H9 (cell line): ENCODE results near the gene RPP38. TPM values are rescaled to one million over a fixed set of nuclear protein-coding genes. Genes with fewer than 3 reads are reported as not detected.

Experiments used
- DNase-seq: peaks from one replicate; pipeline ENCODE4 v3.0.0-alpha.2; 2017
- H2AFZ ChIP-seq: one replicate; pipeline ENCODE4 v1.6.1; 2013; ENCODE audit warnings: mild to moderate bottlenecking, low read length, control low read depth, moderate library complexity
- H2AK5ac ChIP-seq: 2 replicates; pipeline ENCODE4 v1.6.1; 2013; ENCODE audit warnings: low read length, control low read depth, mixed read lengths; ENCODE audit not compliant: insufficient read length
- H2BK120ac ChIP-seq: one replicate; pipeline ENCODE4 v1.6.1; 2013; ENCODE audit warnings: low read depth, mild to moderate bottlenecking, low read length, control low read depth, inconsistent platforms; ENCODE audit not compliant: poor library complexity, severe bottlenecking
- H2BK12ac ChIP-seq: 2 replicates; pipeline ENCODE4 v1.6.1; 2013; ENCODE audit warnings: low read length, control low read depth, mixed read lengths, low read depth; ENCODE audit not compliant: insufficient read length
- H2BK15ac ChIP-seq: 2 replicates; pipeline ENCODE4 v1.6.1; 2013; ENCODE audit warnings: low read depth, low read length, control low read depth
- H2BK20ac ChIP-seq: one replicate; pipeline ENCODE4 v1.6.1; 2013; ENCODE audit warnings: low read depth, mild to moderate bottlenecking, low read length, control low read depth, inconsistent platforms; ENCODE audit not compliant: poor library complexity, severe bottlenecking
- H2BK5ac ChIP-seq: 2 replicates; pipeline ENCODE4 v1.6.1; 2013; ENCODE audit warnings: low read length, control low read depth, mixed read lengths; ENCODE audit not compliant: insufficient read length
- H3K14ac ChIP-seq: 2 replicates; pipeline ENCODE4 v1.6.1; 2013; ENCODE audit warnings: low read length, control low read depth; ENCODE audit not compliant: insufficient read depth
- H3K18ac ChIP-seq: 2 replicates; pipeline ENCODE4 v1.6.1; 2013; ENCODE audit warnings: low read depth, mild to moderate bottlenecking, mixed read lengths, low read length, control low read depth; ENCODE audit not compliant: insufficient read length
- H3K23ac ChIP-seq: 2 replicates; pipeline ENCODE4 v1.6.1; 2013; ENCODE audit warnings: low read length, control low read depth, mixed read lengths, low read depth; ENCODE audit not compliant: insufficient read length
- H3K23me2 ChIP-seq: 2 replicates; pipeline ENCODE4 v1.6.1; 2013; ENCODE audit warnings: low read depth, mild to moderate bottlenecking, mixed read lengths, low read length, control low read depth; ENCODE audit not compliant: insufficient read length, poor library complexity, severe bottlenecking
- H3K27ac ChIP-seq: 2 replicates; pipeline ENCODE4 v1.5.1; 2013; ENCODE audit warnings: low read length, control low read depth, mixed read lengths, low read depth; ENCODE audit not compliant: insufficient read length
- H3K27me3 ChIP-seq: 2 replicates; pipeline ENCODE4 v1.6.1; 2013; ENCODE audit warnings: low read length, control low read depth, inconsistent platforms; ENCODE audit not compliant: insufficient read depth
- H3K4ac ChIP-seq: 2 replicates; pipeline ENCODE4 v1.6.1; 2013; ENCODE audit warnings: low read depth, mild to moderate bottlenecking, control low read depth, inconsistent platforms, low read length, moderate library complexity
- H3K4me1 ChIP-seq: 2 replicates; pipeline ENCODE4 v1.6.1; 2013; ENCODE audit warnings: low read length, control low read depth, inconsistent platforms; ENCODE audit not compliant: insufficient read depth
- H3K4me2 ChIP-seq: 2 replicates; pipeline ENCODE4 v1.6.1; 2013; ENCODE audit warnings: low read length, control low read depth, mixed read lengths; ENCODE audit not compliant: insufficient read length, insufficient read depth
- H3K56ac ChIP-seq: 2 replicates; pipeline ENCODE4 v1.6.1; 2013; ENCODE audit warnings: low read depth, mild to moderate bottlenecking, mixed read lengths, low read length, control low read depth; ENCODE audit not compliant: insufficient read length
- H3K79me1 ChIP-seq: 2 replicates; pipeline ENCODE4 v1.6.1; 2013; ENCODE audit warnings: low read depth, mild to moderate bottlenecking, moderate library complexity, low read length, control low read depth, inconsistent platforms; ENCODE audit not compliant: insufficient read depth, poor library complexity, severe bottlenecking
- H3K79me2 ChIP-seq: 2 replicates; pipeline ENCODE4 v1.6.1; 2013; ENCODE audit warnings: low read length, control low read depth, inconsistent platforms; ENCODE audit not compliant: insufficient read depth
- H3K9ac ChIP-seq: 2 replicates; pipeline ENCODE4 v1.6.1; 2013; ENCODE audit warnings: low read length, control low read depth, mixed read lengths; ENCODE audit not compliant: insufficient read length; ENCODE audit errors: extremely low read depth
- H3K9me3 ChIP-seq: one replicate; pipeline ENCODE4 v1.6.1; 2013; ENCODE audit warnings: low read depth, low read length, inconsistent platforms; ENCODE audit not compliant: control insufficient read depth
- H3T11ph ChIP-seq: one replicate; pipeline ENCODE4 v1.6.1; 2013; ENCODE audit warnings: mild to moderate bottlenecking, low read length, control low read depth, inconsistent platforms
- H4K20me1 ChIP-seq: one replicate; pipeline ENCODE4 v1.6.1; 2013; ENCODE audit not compliant: control insufficient read depth, insufficient read length, insufficient read depth
- H4K5ac ChIP-seq: 2 replicates; pipeline ENCODE4 v1.6.1; 2013; ENCODE audit warnings: low read depth, mild to moderate bottlenecking, mixed read lengths, low read length, control low read depth; ENCODE audit not compliant: insufficient read length
- H4K8ac ChIP-seq: replicated peaks from 2 replicates; pipeline ENCODE4 v1.6.1; 2013; ENCODE audit warnings: low read length, control low read depth, mixed read lengths, low read depth; ENCODE audit not compliant: insufficient read length
- H4K91ac ChIP-seq: 2 replicates; pipeline ENCODE4 v1.6.1; 2013; ENCODE audit warnings: low read depth, mild to moderate bottlenecking, moderate library complexity, mixed read lengths, low read length, control low read depth; ENCODE audit not compliant: insufficient read length
- H3K27ac Mint-ChIP-seq, 3 experiments: 2 replicates in 2 of 3; 3 replicates in 1 of 3; pipeline ENCODE4 v1.8.0; 2020 to 2021; ENCODE audit warnings: mixed read lengths in 3 of 3, mild to moderate bottlenecking in 1 of 3, moderate library complexity in 1 of 3
- H3K27me3 Mint-ChIP-seq: 2 replicates; pipeline ENCODE4 v1.8.0; 2021; ENCODE audit warnings: low read depth, mild to moderate bottlenecking, moderate library complexity, mixed read lengths
- H3K36me3 Mint-ChIP-seq, 3 experiments: 2 replicates in 2 of 3; 3 replicates in 1 of 3; pipeline ENCODE4 v1.8.0; 2020 to 2021; ENCODE audit warnings: low read depth in 3 of 3, mixed read lengths in 3 of 3; ENCODE audit not compliant: insufficient read depth in 1 of 3
- H3K4me1 Mint-ChIP-seq, 2 experiments: 2 replicates each; pipeline ENCODE4 v1.8.0; 2020; ENCODE audit warnings: mixed read lengths in 2 of 2
- H3K4me3 Mint-ChIP-seq, 2 experiments: 2 replicates in 1 of 2; 3 replicates in 1 of 2; pipeline ENCODE4 v1.8.0; 2020 to 2021; ENCODE audit warnings: mild to moderate bottlenecking in 2 of 2, mixed read lengths in 2 of 2, moderate library complexity in 1 of 2
- H3K9me3 Mint-ChIP-seq, 2 experiments: 2 replicates in 1 of 2; 3 replicates in 1 of 2; pipeline ENCODE4 v1.8.0; 2020; ENCODE audit warnings: mild to moderate bottlenecking in 2 of 2, mixed read lengths in 2 of 2, moderate library complexity in 1 of 2
- WGBS: extraction: QIAGEN DNeasy Blood & Tissue Kit; methylation state at CpG from one replicate; pipeline ENCODE4 v1.1.7; 2013; ENCODE audit warnings: missing lambda C conversion rate, low lambda C conversion rate, mixed read lengths; ENCODE audit not compliant: insufficient read length; ENCODE audit errors: extremely low coverage; 5-methylcytosine and 5-hydroxymethylcytosine counted together
- total RNA-seq: library from RNA; stranded (reverse); gene quantifications from 2 replicates; pipeline ENCODE4 v1.2.1, GENCODE V29; 2021
- TF ChIP-seq, protein P1 (sequence below): fragments of 200-600 bp; sonication (generic); conservative IDR thresholded peaks from 3 replicates; pipeline ENCODE4 v1.8.0; 2021; ENCODE audit warnings: antibody characterized with exemption, mild to moderate bottlenecking

RPP38 gene
- total RNA-seq, 1 experiment from 2014 or later: 26.6 TPM

DNA sequence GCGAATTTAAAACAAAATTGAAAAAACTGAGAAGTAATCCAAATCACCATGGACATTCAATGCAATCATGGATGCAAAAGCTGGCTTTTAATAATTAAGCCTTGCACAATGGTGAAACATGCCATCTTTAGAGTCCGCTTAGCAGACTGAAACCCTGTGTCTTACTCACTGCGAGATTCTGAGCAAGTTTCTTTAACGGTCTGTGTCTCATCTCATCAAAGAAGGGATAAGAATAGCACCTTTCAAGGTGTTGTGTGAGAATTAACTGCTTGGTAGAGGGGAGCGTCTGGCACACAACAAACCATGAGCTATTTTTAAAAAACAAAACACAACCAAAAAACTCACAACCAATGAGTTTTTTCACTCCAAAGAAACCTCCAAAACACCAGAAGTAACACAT is 30.0 kb upstream of the RPP38 start:
- no peaks in the 10 kb centered on the region for H3K23me2 ChIP-seq
- no peak overlapping the region for H2BK20ac ChIP-seq
- no peak overlapping the region for H2BK5ac ChIP-seq
- H2BK12ac ChIP-seq: no peak overlapping the region
- H3K18ac ChIP-seq: no peak overlapping the region
- no peak for DNase-seq
- no peaks in the 10 kb centered on the region for H4K20me1 ChIP-seq
- no peak overlapping the region for H4K91ac ChIP-seq
- H3K27ac Mint-ChIP-seq: no peak overlapping the region
- H3K36me3 Mint-ChIP-seq: peaks cover under 1 to 12% (median 2%) of the 10 kb centered on the region in 3 experiments
- no peak overlapping the region for H3T11ph ChIP-seq
- H3K79me1 ChIP-seq: no peaks in the 10 kb centered on the region
- H3K14ac ChIP-seq: no peak overlapping the region
- no peaks in the 10 kb centered on the region for H3K4me1 Mint-ChIP-seq
- WGBS: no CpG with 5 or more reads among the region's 5 CpGs
- H3K4me1 ChIP-seq: no peaks in the 10 kb centered on the region
- no peak overlapping the region for H3K4me2 ChIP-seq
- no peak overlapping the region for H2AK5ac ChIP-seq
- no peak overlapping the region for H3K56ac ChIP-seq
- H3K4ac ChIP-seq: no peak overlapping the region
- no peak overlapping the region for H2AFZ ChIP-seq
- H3K4me3 Mint-ChIP-seq: no peak overlapping the region
- peaks cover 2% of the 10 kb centered on the region; the same call in 1 of the 2 replicates for H3K27me3 Mint-ChIP-seq
- peaks cover 9% of the 10 kb centered on the region for H3K9me3 ChIP-seq
- no peak overlapping the region for H2BK15ac ChIP-seq
- no peak overlapping the region for H3K23ac ChIP-seq
- H3K27ac ChIP-seq: no peak overlapping the region
- no peak overlapping the region for H2BK120ac ChIP-seq
- TF ChIP-seq, protein P1, sequence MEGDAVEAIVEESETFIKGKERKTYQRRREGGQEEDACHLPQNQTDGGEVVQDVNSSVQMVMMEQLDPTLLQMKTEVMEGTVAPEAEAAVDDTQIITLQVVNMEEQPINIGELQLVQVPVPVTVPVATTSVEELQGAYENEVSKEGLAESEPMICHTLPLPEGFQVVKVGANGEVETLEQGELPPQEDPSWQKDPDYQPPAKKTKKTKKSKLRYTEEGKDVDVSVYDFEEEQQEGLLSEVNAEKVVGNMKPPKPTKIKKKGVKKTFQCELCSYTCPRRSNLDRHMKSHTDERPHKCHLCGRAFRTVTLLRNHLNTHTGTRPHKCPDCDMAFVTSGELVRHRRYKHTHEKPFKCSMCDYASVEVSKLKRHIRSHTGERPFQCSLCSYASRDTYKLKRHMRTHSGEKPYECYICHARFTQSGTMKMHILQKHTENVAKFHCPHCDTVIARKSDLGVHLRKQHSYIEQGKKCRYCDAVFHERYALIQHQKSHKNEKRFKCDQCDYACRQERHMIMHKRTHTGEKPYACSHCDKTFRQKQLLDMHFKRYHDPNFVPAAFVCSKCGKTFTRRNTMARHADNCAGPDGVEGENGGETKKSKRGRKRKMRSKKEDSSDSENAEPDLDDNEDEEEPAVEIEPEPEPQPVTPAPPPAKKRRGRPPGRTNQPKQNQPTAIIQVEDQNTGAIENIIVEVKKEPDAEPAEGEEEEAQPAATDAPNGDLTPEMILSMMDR: no peak
- no peak overlapping the region for H4K5ac ChIP-seq
- no peaks in the 10 kb centered on the region for H3K27me3 ChIP-seq
- no peak overlapping the region for H4K8ac ChIP-seq
- no peak overlapping the region for H3K9ac ChIP-seq
- H3K9me3 Mint-ChIP-seq: peaks cover 10 to 11% of the 10 kb centered on the region in 2 experiments
- no peaks in the 10 kb centered on the region for H3K79me2 ChIP-seq
